GM12878 (cell line): ENCODE results near the gene ARHGEF26. TPM values are rescaled to one million over a fixed set of nuclear protein-coding genes. Genes with fewer than 3 reads are reported as not detected.

Source experiments
- ATAC-seq: fragments of 200-7000 bp; cut with Tn5 transposase; 3 replicates; pipeline ENCODE4 v1.9.1; 2020; ENCODE audit warnings: mild to moderate bottlenecking, moderate library complexity
- BruUV-seq: library from RNA; stranded (reverse); fragments of 400-500 nt; replicated peaks from 2 replicates; lab custom pipeline; 2021; lab: Mats Ljungman, UMichigan
- CTCF ChIA-PET: fragments of 300-600 bp; sonication (Branson Sonifier 250); formaldehyde crosslinking; extraction: SDS; loops from one replicate; lab custom pipeline; 2021; ENCODE audit warnings: inconsistent platforms; lab: Yijun Ruan, JAX
- POLR2A ChIA-PET: fragments of 350-600 bp; formaldehyde crosslinking; extraction: SDS; loops from one replicate; lab custom pipeline; 2021; ENCODE audit warnings: inconsistent platforms; lab: Charles Lee
- RAD21 ChIA-PET: fragments of 300-600 bp; sonication (Branson Sonifier 250); formaldehyde crosslinking; loops from one replicate; lab custom pipeline; 2023; ENCODE audit warnings: antibody characterized with exemption; ENCODE audit not compliant: unreplicated experiment; lab: Charles Lee
- SMC1A ChIA-PET: fragments of 300-600 bp; sonication (Branson Sonifier 250); formaldehyde crosslinking; loops from one replicate; lab custom pipeline; 2023; ENCODE audit not compliant: unreplicated experiment, uncharacterized antibody; lab: Charles Lee
- DNase-seq: peaks from one replicate; pipeline ENCODE4 v3.0.0-alpha.2; 2011; ENCODE audit warnings: low read depth, low spot score
- FAIRE-seq: peaks from 3 replicates; lab custom pipeline; 2011; peaks lifted over from hg19 to GRCh38; lab: Jason Lieb, UNC
- H2AFZ ChIP-seq: 2 replicates; pipeline ENCODE4 v1.6.0; 2011; ENCODE audit warnings: low read depth, low read length, control low read depth; ENCODE audit not compliant: control insufficient read depth
- H3K27ac ChIP-seq: 2 replicates; pipeline ENCODE4 v1.5.1; 2011; ENCODE audit warnings: control low read depth; ENCODE audit not compliant: control insufficient read depth, insufficient read depth
- H3K27me3 ChIP-seq, 2 experiments: replicated peaks in 1 of 2; 2 replicates each; pipeline versions ENCODE4 v1.6.0 to v1.6.1; 2011; ENCODE audit warnings: low read length in 1 of 2; ENCODE audit not compliant: control insufficient read depth in 2 of 2, insufficient read depth in 2 of 2
- H3K36me3 ChIP-seq, 2 experiments: 2 replicates each; pipeline ENCODE4 v1.5.1; 2011; ENCODE audit warnings: low read length in 1 of 2; ENCODE audit not compliant: control insufficient read depth in 2 of 2, insufficient read depth in 2 of 2
- H3K4me1 ChIP-seq: 2 replicates; pipeline ENCODE4 v1.6.1; 2011; ENCODE audit warnings: mild to moderate bottlenecking, low read length, moderate library complexity, mixed read lengths; ENCODE audit not compliant: control insufficient read depth, insufficient read depth
- H3K4me2 ChIP-seq: 2 replicates; pipeline ENCODE4 v1.6.0; 2011; ENCODE audit warnings: control low read depth; ENCODE audit not compliant: control insufficient read depth, insufficient read depth
- H3K4me3 ChIP-seq: fragments of 200-600 bp; sonication (generic); 2 replicates; pipeline ENCODE4 v1.5.1; 2016
- H3K79me2 ChIP-seq: 2 replicates; pipeline ENCODE4 v1.6.0; 2011; ENCODE audit warnings: low read length; ENCODE audit not compliant: control insufficient read depth, insufficient read depth
- H3K9ac ChIP-seq: 2 replicates; pipeline ENCODE4 v1.8.0; 2011; ENCODE audit warnings: low read length, control low read depth, mixed read lengths; ENCODE audit not compliant: control insufficient read depth, insufficient read depth
- H3K9me3 ChIP-seq: replicated peaks from 3 replicates; pipeline ENCODE4 v1.5.1; 2011; ENCODE audit warnings: mild to moderate bottlenecking, low read length; ENCODE audit not compliant: control insufficient read depth, insufficient read depth
- H4K20me1 ChIP-seq: 2 replicates; pipeline ENCODE4 v1.6.0; 2011; ENCODE audit not compliant: control insufficient read depth, insufficient read depth
- CBFB ChIP-seq: IDR thresholded peaks from 2 replicates; pipeline ENCODE4 v1.6.1; 2016; ENCODE audit warnings: antibody characterized with exemption, low read depth
- CBX3 ChIP-seq: fragments of 200-600 bp; sonication (generic); IDR thresholded peaks from 2 replicates; pipeline ENCODE4 v1.6.1; 2016; ENCODE audit warnings: low read depth, borderline replicate concordance
- CHD1 ChIP-seq: IDR thresholded peaks from 2 replicates; pipeline ENCODE4 v1.6.1; 2012; ENCODE audit warnings: low read depth, low read length, improper control_type of control experiment
- EZH2 ChIP-seq: IDR thresholded peaks from 2 replicates; pipeline ENCODE4 v1.6.1; 2012; ENCODE audit warnings: low read depth, mild to moderate bottlenecking, control low read depth, inconsistent platforms, low read length, borderline replicate concordance; ENCODE audit not compliant: control insufficient read depth
- HDAC6 ChIP-seq: fragments of 200-600 bp; sonication (generic); IDR thresholded peaks from one replicate; pipeline ENCODE4 v1.8.0; 2017; ENCODE audit warnings: antibody characterized with exemption; ENCODE audit not compliant: unreplicated experiment
- KDM1A ChIP-seq: fragments of 200-600 bp; sonication (generic); IDR thresholded peaks from 2 replicates; pipeline ENCODE4 v1.6.1; 2016; ENCODE audit warnings: borderline replicate concordance
- PBX3 ChIP-seq: IDR thresholded peaks from 2 replicates; pipeline ENCODE4 v1.6.1; 2011; ENCODE audit warnings: mild to moderate bottlenecking, low read depth, low read length, moderate library complexity; ENCODE audit not compliant: insufficient replicate concordance
- PKNOX1 ChIP-seq: fragments of 450-650 bp; IDR thresholded peaks from 2 replicates; pipeline ENCODE4 v1.6.1; 2016; ENCODE audit warnings: mild to moderate bottlenecking
- RB1 ChIP-seq: fragments of 450-650 bp; formaldehyde crosslinking; IDR thresholded peaks from 2 replicates; pipeline ENCODE4 v1.6.1; 2017; ENCODE audit warnings: mild to moderate bottlenecking, borderline replicate concordance
- RFX5 ChIP-seq: IDR thresholded peaks from 2 replicates; pipeline ENCODE4 v1.6.1; 2011; ENCODE audit warnings: low read depth, low read length, improper control_type of control experiment
- SMAD5 ChIP-seq: IDR thresholded peaks from 2 replicates; pipeline ENCODE4 v1.6.1; 2016; ENCODE audit warnings: antibody characterized with exemption, low read depth
- STAT1 ChIP-seq: fragments of 450-650 bp; conservative IDR thresholded peaks from 2 replicates; pipeline ENCODE4 v1.6.1; 2014; ENCODE audit warnings: antibody characterized with exemption, mild to moderate bottlenecking
- TAF1 ChIP-seq: IDR thresholded peaks from 2 replicates; pipeline ENCODE4 v1.6.1; 2011; ENCODE audit warnings: mild to moderate bottlenecking, low read depth, low read length, borderline replicate concordance
- WGBS: methylation state at CpG from one replicate; pipeline ENCODE4 v1.1.6; 2016; ENCODE audit warnings: low lambda C conversion rate; ENCODE audit not compliant: insufficient replicate concordance, insufficient coverage; ENCODE audit errors: missing lambda C conversion rate; 5-methylcytosine and 5-hydroxymethylcytosine counted together
- in situ Hi-C: fragments of 300-500 bp; cut with MboI; formaldehyde crosslinking; loops from 9 replicates; pipeline ENCODE4 v1.14.3; 2018; ENCODE audit warnings: mixed read lengths
- intact Hi-C: fragments of 100-400 bp; cut with micrococcal nuclease; formaldehyde crosslinking; loops from one replicate; pipeline ENCODE4 v1.14.2; 2022; ENCODE audit not compliant: unreplicated experiment
- polyA plus RNA-seq, 11 experiments: library from polyadenylated mRNA; depleted of rRNA in 4 of 11; unstranded in 6 of 11; stranded (reverse) in 5 of 11; fragments of >200 nt; fragmentation: Nextera tagmentation in 4 of 11; fragmentation: Illumina TruSeq in 1 of 11; extraction: Ambion mirVana in 4 of 11; extraction: Trizol in 1 of 11; gene quantifications; 1 replicate in 1 of 11; 2 replicates in 10 of 11; pipeline versions ENCODE4 v1.2.1 to v1.2.3, GENCODE V29; 2011 to 2016; ENCODE audit warnings: inconsistent platforms in 2 of 11, missing spikeins in 2 of 11, low read depth in 1 of 11
- total RNA-seq, 4 experiments: library from RNA; depleted of rRNA in 3 of 4; stranded (reverse); fragments of >200 nt in 3 of 4; fragmentation: Illumina TruSeq in 1 of 4; extraction: Trizol in 1 of 4; gene quantifications; 2 replicates each; pipeline versions ENCODE4 v1.2.1 to v1.2.3, GENCODE V29; 2013 to 2021
- TF ChIP-seq, protein P1 (sequence below): fragments of 450-650 bp; IDR thresholded peaks from 2 replicates; pipeline ENCODE4 v1.6.1; 2017; ENCODE audit warnings: antibody characterized with exemption, mild to moderate bottlenecking, moderate library complexity

ARHGEF26 gene
- total and polyA plus RNA-seq, 10 of the 15 experiments (the other 5 are each of a cell fraction or from before 2014, with no cell fraction given): 0.02 to 0.47 (median 0.05) TPM; not detected in 1

- FAIRE-seq: no peak
- in situ Hi-C loops: no loop called here
- DNase-seq: no peak
- BruUV-seq: no TSS peak
- no peaks in the 10 kb centered on the region for H3K36me3 ChIP-seq
- no peak overlapping the region for H3K9ac ChIP-seq
- SMC1A ChIA-PET: no interaction called here
- no peak overlapping the region for H3K4me3 ChIP-seq
- H3K4me2 ChIP-seq: no peak overlapping the region
- H4K20me1 ChIP-seq: no peaks in the 10 kb centered on the region
- H3K27me3 ChIP-seq: no peaks in the 10 kb centered on the region
- no peaks in the 10 kb centered on the region for H3K9me3 ChIP-seq
- WGBS: 26% methylated on average over 4 of the region's 4 CpGs
- POLR2A ChIA-PET: no interaction called here
- H3K79me2 ChIP-seq: no peaks in the 10 kb centered on the region
- CTCF ChIA-PET: no interaction called here
- no peak for ATAC-seq
- TF ChIP-seq CBX3: no peak
- TF ChIP-seq, all 136 proteins: peak for 0
- Histone ChIP-seq H2AFZ (no peak overlapping the region), H3K4me1 (no peaks in the 10 kb centered on the region), H3K27ac (no peak overlapping the region)
- intact Hi-C loops: no loop called here
- RAD21 ChIA-PET: no interaction called here
Measured at GRCh38 chr3:154197751-154198150, 76.6 kb downstream of the ARHGEF26 start.

GRCh38 chr3:154209499-154209898, 88.3 kb downstream of the ARHGEF26 start:
- BruUV-seq: no TSS peak
- intact Hi-C loops (no loop called here), in situ Hi-C loops (no loop called here)
- Histone ChIP-seq H3K27ac (no peak overlapping the region), H3K9me3 (no peaks in the 10 kb centered on the region), H3K79me2 (no peaks in the 10 kb centered on the region), H3K9ac (no peak overlapping the region), H3K4me3 (no peak overlapping the region), H2AFZ (no peak overlapping the region), H4K20me1 (no peaks in the 10 kb centered on the region), H3K4me2 (no peak overlapping the region), H3K27me3 (peaks cover 0 to 1% of the 10 kb centered on the region in 2 experiments; a peak in 1 of 4 replicates), H3K36me3 (no peaks in the 10 kb centered on the region), H3K4me1 (no peaks in the 10 kb centered on the region)
- 38% methylated on average over 8 of the region's 8 CpGs for WGBS
- no peak for FAIRE-seq
- no peak for DNase-seq
- POLR2A ChIA-PET: no interaction called here
- ATAC-seq: no peak
- SMC1A ChIA-PET: no interaction called here
- CTCF ChIA-PET: interaction anchor here (0.5 kb wide), 1 partner anchor 43 kb away, joined by 3 read pairs; no protein-coding TSS in a partner anchor
- RAD21 ChIA-PET: no interaction called here
- no peak for TF ChIP-seq PKNOX1
- TF ChIP-seq, protein P1, sequence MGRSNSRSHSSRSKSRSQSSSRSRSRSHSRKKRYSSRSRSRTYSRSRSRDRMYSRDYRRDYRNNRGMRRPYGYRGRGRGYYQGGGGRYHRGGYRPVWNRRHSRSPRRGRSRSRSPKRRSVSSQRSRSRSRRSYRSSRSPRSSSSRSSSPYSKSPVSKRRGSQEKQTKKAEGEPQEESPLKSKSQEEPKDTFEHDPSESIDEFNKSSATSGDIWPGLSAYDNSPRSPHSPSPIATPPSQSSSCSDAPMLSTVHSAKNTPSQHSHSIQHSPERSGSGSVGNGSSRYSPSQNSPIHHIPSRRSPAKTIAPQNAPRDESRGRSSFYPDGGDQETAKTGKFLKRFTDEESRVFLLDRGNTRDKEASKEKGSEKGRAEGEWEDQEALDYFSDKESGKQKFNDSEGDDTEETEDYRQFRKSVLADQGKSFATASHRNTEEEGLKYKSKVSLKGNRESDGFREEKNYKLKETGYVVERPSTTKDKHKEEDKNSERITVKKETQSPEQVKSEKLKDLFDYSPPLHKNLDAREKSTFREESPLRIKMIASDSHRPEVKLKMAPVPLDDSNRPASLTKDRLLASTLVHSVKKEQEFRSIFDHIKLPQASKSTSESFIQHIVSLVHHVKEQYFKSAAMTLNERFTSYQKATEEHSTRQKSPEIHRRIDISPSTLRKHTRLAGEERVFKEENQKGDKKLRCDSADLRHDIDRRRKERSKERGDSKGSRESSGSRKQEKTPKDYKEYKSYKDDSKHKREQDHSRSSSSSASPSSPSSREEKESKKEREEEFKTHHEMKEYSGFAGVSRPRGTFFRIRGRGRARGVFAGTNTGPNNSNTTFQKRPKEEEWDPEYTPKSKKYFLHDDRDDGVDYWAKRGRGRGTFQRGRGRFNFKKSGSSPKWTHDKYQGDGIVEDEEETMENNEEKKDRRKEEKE: no peak
- no peak for TF ChIP-seq EZH2
- TF ChIP-seq RB1: no peak
- no peak for TF ChIP-seq TAF1
- no peak for TF ChIP-seq KDM1A
- TF ChIP-seq HDAC6: no peak
- no peak for TF ChIP-seq CHD1
- no peak for TF ChIP-seq STAT1
- TF ChIP-seq CBFB: no peak
- no peak for TF ChIP-seq PBX3
- no peak for TF ChIP-seq RFX5
- TF ChIP-seq SMAD5: no peak
